Stomach (tissue), 4 donors: ENCODE data around the gene PDP2.

ENCODE experiments used
- POLR2A ChIP-seq, 4 donors: fragments of 450-650 bp; IDR thresholded peaks; one replicate each; pipeline ENCODE4 v1.6.1; 2016; ENCODE audit warnings: antibody characterized with exemption in 4 of 4, control low read depth in 2 of 4, mild to moderate bottlenecking in 1 of 4, moderate library complexity in 1 of 4
- POLR2AphosphoS5 ChIP-seq, 3 donors: sonication (generic); formaldehyde crosslinking; IDR thresholded peaks; one replicate each; pipeline ENCODE4 v1.6.1; 2016; ENCODE audit warnings: antibody characterized with exemption in 3 of 3
- TF ChIP-seq, protein P1 (sequence below), 7 experiments: fragments of 450-650 bp in 4 of 7; fragments of 200-600 bp in 3 of 7; sonication (generic) in 3 of 7; IDR thresholded peaks; one replicate each; pipeline ENCODE4 v1.5.1; 2016 to 2019; ENCODE audit warnings: antibody characterized with exemption in 7 of 7, control low read depth in 2 of 7, mild to moderate bottlenecking in 1 of 7

GRCh38 chr16:66886321-66886720 lies 6.0 kb downstream of the PDP2 start:
- no peak for TF ChIP-seq POLR2AphosphoS5 (IDR thresholded peaks at IDR 0.05)
- TF ChIP-seq, protein P1, sequence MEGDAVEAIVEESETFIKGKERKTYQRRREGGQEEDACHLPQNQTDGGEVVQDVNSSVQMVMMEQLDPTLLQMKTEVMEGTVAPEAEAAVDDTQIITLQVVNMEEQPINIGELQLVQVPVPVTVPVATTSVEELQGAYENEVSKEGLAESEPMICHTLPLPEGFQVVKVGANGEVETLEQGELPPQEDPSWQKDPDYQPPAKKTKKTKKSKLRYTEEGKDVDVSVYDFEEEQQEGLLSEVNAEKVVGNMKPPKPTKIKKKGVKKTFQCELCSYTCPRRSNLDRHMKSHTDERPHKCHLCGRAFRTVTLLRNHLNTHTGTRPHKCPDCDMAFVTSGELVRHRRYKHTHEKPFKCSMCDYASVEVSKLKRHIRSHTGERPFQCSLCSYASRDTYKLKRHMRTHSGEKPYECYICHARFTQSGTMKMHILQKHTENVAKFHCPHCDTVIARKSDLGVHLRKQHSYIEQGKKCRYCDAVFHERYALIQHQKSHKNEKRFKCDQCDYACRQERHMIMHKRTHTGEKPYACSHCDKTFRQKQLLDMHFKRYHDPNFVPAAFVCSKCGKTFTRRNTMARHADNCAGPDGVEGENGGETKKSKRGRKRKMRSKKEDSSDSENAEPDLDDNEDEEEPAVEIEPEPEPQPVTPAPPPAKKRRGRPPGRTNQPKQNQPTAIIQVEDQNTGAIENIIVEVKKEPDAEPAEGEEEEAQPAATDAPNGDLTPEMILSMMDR (IDR thresholded peaks at IDR 0.05) = no peak
- no peak for TF ChIP-seq POLR2A (IDR thresholded peaks at IDR 0.05)
